GM18868 (cell line): Measurements from ENCODE around the gene HAND2.

Experiments used
- ATAC-seq: cut with Tn5 transposase; IDR thresholded peaks from one replicate; pipeline ENCODE4 v1.9.1; 2021; ENCODE audit warnings: mild to moderate bottlenecking, moderate library complexity; ENCODE audit not compliant: unreplicated experiment

Gene HAND2

DNA sequence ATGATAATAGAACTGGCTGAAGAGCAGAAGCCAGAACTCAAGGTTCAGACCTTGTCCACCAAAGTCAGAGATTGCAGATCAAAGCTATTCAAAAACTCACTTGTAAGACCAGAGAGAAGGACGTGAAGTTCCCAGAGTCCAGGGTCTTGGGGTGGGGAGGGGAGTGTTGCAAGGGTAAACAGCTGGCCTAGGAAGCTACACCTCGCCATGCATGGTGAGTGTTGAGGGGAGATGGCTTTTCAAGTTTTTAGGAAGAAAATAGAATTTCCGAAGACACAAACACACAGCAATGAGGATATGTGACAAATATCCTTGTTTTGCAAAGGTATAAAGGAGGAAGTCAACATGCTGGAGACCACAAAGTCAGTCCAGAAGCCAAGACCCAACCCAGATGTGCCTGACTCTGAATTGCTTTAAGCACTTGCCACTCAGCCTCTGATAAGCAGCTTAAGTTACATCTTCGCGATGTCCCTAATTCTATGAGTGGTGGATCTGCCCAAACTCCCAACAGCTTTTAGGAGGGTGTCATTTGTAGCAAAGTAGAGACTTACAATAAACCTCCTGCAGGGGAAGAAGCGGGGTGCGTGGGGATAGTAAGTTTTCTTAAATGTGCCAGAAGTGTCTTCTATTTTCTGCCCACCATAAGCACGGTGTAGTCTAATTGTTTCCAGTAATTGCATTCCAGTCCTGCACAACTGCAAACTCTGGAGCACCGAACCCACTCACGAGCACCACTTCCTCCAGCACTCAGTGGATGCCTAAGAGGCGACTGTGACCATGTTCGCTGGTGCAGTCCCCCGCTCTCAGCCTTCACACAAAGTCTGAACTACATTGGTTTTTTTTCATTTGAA lies 26.5 kb downstream of the HAND2 start:
- ATAC-seq, result no peak

DNA sequence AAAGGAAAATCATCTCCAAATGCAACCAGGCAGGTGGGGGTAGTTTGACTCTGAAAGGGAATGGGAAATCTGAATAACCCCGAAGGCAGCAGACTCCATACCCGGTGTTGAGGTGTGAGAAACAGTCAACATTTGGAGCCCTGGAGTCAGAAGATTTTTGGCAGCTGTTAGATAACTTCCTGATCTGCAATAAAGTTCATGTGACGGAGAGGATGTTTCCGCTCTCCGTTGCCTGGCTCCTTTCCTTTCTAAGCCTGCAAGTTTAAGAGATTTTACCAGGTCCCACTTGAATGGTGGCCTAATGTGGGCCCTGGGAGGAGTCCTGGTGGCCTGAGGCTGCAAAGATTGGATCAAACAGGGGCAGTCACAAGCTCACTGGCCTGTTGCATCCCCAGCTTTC lies 27.7 kb downstream of the HAND2 start:
- no peak for ATAC-seq

DNA sequence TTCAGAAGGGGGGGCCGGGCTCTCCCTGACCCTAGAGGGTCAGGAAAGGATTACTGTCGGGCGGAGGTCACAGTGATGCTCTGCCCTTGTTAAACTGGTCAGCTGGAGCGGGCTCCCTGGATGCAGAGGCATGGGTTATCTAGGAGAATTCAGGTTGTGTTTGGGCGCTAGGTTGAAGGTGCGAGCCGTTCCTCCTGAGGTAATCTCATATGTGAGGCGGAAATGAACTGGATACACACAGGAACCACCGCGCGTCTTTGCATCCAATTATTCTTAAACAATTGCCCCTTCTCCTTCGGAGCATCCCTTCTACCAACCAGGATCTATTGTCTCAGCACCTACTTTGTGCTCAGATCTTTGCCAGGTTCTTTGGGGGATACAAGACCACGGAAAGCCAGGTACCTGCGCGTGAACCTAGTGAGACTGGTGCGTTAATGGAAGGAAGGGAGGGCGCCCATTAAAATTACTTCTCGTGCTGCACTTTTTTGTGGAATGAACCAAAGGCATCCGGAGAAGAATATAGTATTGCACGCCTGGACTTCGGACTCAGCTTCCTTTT lies 28.4 kb downstream of the HAND2 start:
- ATAC-seq, result no peak

DNA sequence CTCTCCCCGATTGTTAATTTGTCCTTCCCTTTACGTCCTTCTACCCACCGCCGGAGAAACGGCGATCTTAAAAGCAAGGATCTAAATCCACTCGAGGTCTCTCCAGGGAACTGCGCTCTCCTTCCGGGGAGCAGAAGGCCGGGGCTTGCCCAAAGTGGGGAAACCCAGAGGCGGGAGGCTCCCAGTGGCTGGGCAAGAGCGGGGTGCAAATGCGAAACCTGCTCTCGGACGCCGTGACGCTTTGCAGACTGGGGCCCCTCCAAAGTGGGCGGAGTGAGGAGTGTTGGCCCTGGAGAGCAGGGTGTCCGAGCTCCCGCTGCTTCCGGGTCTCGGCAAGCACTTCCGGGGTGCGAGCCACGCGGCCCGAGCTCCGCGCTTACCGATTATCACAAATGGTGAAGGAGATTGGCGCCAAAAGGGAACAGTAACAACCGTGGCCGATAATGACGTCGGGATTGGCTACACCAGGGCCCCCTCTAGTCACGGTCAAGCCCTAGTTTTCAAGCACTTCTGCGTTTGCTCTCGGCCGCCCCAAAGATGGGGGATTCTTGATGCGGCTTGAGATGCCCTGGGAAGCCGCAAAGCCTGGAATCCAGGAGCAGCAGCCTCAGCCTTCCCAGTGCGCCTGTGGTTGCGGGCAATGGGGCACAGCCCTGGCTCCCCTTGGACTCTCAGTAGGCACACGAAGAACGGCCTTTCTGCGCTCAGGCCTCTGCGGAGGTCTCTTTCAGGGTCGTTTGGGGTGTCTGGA lies 29.0 kb downstream of the HAND2 start:
- no peak for ATAC-seq

DNA sequence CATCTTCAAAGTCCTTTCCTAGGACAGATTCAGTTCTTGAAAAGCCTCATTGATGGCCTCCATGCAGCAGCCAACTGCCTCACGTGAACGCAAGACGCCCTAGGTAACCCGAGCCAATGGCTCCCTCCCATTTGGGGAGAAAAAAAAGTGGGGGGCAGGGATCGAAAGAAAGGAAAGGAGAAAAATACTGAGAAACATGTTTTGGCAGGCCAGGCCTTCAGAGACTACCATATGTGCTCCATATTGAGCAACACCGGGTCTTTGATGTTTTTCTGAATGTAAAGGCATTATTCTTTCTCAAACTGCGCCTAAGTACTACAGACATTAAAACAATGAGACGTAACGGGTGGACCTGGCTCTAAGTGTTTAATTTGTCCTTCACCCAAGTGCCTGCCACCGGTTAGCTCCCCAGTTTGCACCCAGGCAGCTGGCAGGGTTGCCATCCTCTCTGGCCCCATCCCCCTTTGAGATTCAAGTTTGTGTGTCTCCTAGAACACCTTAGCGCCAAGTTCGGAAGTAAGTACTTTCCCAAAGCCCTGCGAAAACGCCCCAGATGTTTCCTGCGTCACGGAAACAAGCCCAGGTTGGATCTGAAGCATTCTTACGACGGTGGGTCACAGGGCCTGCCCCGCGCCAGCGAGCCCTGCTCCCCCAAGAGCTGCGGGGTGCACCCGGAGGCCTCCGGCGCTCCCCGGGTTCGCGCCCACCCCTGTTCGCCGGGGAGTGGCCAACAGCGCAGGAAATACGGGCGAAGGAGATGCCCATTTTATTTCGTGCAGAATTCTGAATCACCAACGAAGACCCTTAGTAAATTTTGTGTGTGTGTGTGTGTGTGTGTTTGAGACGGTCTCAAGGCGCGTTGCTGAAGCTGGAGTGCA lies 30.1 kb downstream of the HAND2 start:
- no peak for ATAC-seq

DNA sequence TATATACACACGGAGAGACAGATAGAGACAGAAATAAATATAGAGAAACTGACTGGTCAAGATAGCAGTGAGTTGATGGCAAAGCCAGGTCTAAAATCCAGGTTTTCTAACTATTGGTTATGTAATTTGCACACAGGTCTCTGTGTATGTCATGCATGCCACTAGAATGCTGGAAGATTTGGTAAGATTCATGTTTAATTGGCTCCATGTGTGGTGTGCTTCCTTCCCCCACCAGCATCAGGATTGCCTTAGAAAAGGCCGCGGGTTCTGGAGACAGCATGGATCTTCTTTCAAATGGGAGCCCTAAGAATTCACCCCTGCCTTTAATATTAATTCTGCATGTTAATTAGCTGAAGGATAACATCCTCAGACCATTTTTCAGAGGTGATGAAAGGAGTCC lies 31.3 kb downstream of the HAND2 start:
- no peak for ATAC-seq

DNA sequence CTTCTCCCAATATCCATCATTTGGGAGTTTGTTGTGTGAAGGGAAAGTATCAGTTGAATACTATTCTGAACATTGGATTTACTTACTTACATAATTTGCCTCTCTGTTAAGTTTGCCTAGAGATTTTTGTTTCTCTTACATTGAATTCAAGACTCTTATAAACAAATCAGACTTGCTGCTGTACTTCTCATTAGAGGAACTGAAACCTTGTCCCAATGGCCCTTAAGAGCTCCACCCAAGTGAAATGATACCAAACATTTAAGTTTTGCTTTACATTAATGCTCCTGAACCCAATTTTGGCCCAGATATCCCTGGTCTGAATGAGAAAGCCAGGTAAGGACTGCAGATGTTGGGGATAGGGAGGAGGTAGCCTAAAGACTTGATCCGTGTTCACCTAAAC lies 32.0 kb downstream of the HAND2 start:
- ATAC-seq, result peak; percentile 60

DNA sequence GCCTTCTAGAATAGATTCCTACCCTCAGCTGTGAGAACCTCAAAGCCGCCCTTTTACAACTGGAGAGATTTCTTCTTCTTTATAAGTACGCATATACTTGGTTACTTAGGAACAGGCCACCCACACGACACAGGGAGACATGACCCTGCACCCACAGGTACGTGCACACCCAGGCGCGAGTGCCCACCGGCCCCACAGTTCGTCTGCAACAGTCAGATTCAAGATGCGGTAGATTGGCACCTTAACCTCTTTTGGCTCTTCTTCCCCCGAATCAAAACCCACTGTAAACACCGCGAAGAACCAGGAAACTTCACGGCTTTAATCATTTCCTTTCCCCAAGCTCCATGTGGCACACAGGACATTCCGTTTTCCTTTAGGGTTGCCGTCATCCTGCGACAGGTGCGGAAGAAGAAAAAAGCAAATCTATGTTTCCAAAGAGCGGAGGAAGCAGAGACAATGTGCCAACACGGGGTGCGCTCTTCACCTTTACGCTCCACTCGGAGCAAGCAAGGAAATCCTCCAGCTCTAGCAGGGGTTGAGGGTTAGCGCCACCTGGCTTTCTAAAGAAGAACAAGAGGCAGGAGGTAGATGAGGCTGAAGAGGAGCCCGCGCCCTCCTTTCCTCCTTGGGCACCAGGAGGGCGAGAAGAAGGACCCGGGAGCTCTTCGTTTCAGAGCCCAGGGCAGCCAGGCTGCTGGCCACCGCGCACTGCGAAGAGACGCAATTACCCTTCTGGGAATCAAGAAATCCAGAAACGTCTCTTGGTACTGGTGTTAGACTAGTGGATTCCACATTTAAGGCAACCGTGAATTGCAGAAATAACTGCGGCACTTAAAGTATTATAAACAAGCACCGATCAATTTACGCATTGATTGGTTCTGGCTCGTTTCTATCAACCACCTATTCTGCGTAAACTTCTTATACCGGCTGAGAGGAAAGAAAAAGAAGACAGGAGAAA lies 35.7 kb downstream of the HAND2 start:
- ATAC-seq, result peak; percentile 93

DNA sequence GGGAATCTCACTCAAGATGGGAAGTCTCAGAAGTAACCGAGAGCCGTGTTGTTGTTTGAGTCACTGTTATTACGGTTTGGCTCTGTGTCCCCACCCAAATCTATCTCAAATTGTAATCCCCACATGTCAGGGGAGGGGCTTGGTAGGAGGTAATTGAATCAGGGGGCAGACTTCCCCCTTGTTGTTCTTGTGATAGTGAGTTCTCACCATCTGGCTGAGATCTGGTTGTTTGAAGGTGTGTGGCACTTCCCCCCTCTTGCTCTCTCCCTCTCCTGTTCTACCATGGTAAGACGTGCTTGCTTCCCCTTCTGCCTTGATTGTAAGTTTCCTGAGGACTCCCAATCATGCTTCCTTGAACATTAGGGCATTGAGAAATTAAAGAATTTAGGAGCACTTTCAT lies 37.0 kb downstream of the HAND2 start:
- no peak for ATAC-seq

DNA sequence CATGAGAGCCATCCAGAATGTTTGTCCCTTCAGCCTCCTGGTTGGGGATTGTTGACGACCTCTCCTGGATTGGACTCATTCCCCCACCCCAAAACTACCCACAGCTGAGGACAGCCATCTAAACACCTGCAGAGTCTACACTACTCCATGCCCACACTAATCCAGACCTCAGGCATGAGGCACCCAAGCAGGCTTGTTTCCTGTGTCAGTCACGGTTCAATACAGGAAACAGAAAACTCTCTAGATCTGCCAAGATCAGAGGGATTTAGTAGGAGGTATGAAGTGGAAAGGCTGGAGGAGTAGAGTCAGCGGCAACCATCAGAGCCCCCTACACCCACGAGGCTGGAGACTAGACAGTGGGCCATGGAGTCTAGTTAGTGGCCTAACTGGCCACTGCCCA lies 37.7 kb downstream of the HAND2 start:
- ATAC-seq, result no peak

DNA sequence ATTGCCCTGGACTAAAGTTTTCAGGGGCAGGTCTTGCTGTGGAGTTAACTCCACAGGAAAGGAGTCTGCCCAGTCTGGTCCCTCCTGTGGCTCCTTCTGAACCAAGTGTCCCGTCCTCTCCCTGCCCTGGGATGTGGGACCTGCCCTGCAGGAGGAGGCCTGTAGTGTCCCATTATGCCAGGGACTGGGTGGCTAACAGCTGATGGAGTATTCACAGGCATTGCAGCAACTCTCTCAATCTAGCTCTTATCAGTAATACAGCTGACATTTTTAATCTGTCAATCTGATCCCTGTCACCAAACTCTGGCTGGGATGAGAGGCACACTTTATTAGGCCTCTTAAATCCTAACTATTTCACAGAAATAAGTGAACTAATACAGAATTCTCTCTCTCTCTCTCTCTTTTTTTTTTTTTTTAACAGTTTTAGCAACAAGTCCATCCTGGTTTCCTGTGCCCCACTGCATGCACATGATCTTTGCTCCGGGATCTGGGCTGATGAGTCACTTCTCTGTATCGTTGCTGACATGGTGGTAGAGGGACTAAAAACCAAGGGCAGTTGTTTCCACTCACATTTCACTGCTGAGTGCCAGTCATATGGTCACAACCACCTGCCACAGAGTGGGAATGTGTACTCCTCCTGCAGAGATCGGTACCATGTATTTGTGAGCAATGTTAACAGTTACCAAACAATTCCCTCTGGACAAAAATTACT lies 39.1 kb downstream of the HAND2 start:
- no peak for ATAC-seq

DNA sequence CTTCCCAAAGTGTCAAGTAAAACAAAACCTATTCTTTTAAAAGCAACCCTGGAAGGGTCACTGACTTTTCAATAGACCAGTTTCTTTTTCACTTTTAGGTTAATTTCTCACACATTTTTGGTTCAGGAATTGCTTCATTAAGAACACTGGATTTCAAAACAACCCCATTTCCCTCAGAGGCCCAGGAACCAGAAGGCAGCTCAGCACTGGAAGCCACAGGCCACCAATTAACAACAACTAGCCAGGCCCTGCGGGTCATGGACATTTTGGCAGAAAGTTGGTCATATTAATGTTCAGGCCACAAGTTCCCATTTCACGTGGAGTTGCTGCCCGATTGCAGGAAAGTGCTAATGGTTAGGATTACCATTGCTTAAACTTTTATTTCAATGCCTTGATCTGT lies 39.8 kb downstream of the HAND2 start:
- no peak for ATAC-seq

DNA sequence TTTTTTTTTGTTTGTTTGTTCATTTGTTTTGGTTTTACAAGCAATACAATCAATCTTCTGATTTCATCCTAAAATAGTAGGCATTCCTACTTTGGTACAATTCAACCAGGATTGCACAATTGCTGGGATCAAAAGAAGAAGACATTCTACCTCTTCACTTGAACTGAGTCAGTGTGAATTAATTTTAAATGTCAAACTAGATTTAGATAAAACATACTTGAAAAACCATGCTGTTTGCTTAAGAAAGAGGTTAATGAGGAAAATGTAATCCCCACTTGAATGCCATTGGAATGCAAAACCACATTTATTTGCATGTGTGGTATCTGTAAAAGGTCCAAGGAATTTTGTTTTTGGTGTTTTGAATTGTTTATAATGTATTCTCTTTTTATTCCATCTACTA lies 40.5 kb downstream of the HAND2 start:
- no peak for ATAC-seq

DNA sequence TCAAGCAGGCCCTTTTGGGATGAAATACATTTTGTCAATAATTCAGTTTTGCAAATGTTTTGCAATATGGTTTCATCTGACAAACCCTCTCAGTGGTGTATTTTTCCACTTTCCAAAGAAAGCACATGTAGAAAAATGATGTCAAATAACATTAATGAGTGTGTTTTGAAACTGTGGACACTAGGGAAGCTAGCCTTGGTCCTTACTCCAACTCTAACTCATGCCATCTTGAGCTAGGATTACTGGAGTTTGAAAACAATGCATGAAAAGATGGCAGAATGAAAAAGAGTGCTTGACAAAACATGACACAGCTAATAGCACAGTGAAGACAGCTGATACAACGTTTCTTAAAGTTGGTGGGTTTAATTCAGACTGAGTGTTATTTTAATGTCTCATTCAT lies 41.4 kb downstream of the HAND2 start:
- ATAC-seq, result no peak

DNA sequence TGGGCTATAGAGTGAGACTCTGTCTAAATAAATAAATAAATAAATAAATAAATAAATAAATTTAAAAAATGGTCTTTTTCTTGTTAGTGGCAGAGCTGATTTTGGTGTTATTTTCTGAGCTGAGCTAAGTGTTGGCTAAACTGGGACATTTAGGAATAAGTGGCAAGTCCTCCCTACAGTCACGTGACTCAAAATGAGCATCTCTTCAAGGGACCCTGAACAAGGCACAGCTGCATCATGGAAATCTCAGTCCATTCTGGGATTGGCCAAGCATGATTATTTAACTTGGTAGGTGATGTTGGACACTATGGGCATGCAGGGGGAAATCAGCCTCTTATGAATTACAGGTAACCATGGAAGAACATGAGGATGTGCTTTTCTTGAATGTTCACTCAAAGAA lies 42.0 kb downstream of the HAND2 start:
- ATAC-seq, result no peak

DNA sequence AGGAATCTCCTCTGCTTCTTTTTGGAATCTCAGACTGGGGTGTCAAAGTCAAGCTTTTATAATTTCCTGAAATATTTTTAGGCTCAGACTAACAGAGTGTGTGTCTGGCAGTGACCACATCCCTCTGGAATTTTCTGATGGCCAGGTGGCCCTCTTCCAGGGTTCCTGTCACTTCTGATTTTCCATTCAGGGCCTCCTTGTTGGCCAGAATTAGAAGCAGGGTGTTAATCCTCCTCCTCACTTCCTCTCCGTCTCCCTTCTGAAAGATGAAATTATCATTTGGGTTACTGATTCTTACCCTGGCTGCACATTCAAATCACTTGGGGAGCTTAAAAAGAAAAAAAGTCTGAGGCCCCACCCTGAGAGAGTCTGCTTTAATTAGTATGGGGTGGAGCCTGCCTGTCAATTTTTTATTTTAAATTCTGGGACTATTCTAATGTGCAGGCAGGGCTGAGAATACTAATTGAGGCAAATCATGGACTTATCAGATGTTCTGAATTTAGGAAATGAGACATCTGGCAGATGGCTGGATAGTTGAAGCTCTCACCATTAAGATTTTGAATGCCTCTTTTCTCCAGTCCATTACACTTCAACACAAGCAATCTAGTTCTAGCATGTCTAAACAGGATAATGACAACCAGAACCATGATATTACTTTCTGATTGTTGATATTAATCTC lies 43.2 kb downstream of the HAND2 start:
- no peak for ATAC-seq

DNA sequence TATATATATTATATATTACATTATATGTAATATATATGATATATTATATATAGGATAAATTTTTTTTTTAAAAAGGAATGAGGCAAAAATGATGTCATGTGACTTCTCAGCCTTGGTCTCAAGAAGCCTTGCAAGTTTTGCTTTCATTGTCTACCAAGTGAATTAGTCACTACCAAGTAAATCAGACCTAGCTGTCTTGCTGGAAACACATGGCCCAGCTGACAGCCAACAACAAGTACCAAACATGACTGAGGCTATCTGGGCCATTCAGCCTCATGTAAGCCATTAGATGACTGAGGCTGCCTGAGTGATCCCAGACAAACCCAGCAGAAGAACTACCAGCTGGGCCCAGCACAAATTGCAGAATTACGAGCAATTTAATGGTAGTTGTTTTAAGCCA lies 44.9 kb downstream of the HAND2 start:
- ATAC-seq, result peak; percentile 51

DNA sequence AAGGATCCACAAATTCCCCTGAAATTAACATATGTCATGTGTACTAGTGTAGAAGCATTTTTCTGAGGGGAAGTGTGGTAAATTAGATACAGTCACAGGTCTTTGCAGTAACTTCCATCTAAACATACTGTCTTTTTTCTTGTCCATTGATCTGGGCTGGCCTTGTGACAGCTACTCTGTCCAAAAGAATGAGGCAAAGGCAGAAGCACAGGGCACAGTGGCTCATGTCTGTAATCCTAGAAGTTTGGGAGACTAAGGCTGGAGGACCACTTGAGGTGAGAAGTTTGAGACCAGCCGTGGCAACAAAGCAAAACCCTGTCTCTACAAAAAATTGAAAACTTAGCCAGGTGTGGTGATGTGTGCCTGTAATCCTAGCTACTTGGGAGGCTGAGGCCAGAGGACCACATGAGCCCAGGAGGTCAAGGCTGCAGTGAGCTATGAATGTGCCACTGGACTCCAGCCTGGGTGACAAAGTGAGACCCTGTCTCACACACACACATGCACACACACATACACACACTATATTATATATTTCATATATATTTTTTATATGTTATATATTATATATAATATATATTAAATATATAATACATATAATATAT lies 47.6 kb downstream of the HAND2 start:
- no peak for ATAC-seq
